Right lobe of liver (tissue), 4 donors: ENCODE measurements around the gene ZNF594.
"Not testable (repeated sequence)": the region's sequence is repeated elsewhere in the genome, so short reads cannot be mapped to it uniquely, and the experiment has no call there.

Experiments
- CTCF ChIP-seq, 4 donors: fragments of 200-600 bp in 3 of 4; fragments of 450-650 bp in 1 of 4; IDR thresholded peaks; one replicate each; pipeline versions ENCODE4 v1.5.1 to v1.8.0; 2016 to 2022; ENCODE audit warnings: antibody characterized with exemption in 4 of 4, mild to moderate bottlenecking in 2 of 4
- POLR2A ChIP-seq: fragments of 450-650 bp; IDR thresholded peaks from one replicate; pipeline ENCODE4 v1.6.1; 2017; ENCODE audit warnings: antibody characterized with exemption, mild to moderate bottlenecking
- donor health status: DM: no; HTN: no; CAD: no.
- donor health status: DM: no; HTN: no; CAD: no.
- donor health status: DM: no; HTN: yes; CAD: no.

GRCh38 chr17:5165791-5166564 lies 25.7 kb downstream of the ZNF594 start:
- not testable (repeated sequence) for TF ChIP-seq CTCF (IDR thresholded peaks at IDR 0.05); POLR2A
